K562 (cell line): ENCODE results near the gene SPATS1.
A peak's percentile ranks its signal among the peaks of the same experiment; 100 is the strongest.

Experiments used
- CTCF ChIP-seq, 3 experiments: IDR thresholded peaks in 2 of 3; conservative IDR thresholded peaks in 1 of 3; 2 replicates each; pipeline ENCODE4 v1.5.1; 2011 to 2012; ENCODE audit warnings: low read length in 3 of 3, mild to moderate bottlenecking in 3 of 3, control low read depth in 2 of 3, improper control_type of control experiment in 1 of 3, inconsistent platforms in 1 of 3, low read depth in 1 of 3, mixed read lengths in 1 of 3, moderate library complexity in 1 of 3; ENCODE audit not compliant: insufficient read depth in 2 of 3
- ZNF232 ChIP-seq: sonication (generic); formaldehyde crosslinking; IDR thresholded peaks from 2 replicates; pipeline ENCODE4 v1.8.0; 2022; ENCODE audit warnings: mild to moderate bottlenecking, missing genetic modification reagents

GRCh38 chr6:44298055-44298803, 44.2 kb upstream of the SPATS1 start:
- TF ChIP-seq CTCF (IDR thresholded peaks at IDR 0.05 in 2 of 3, conservative IDR thresholded peaks at IDR 0.05 in 1 of 3; ENCODE audit: insufficient read depth in 2 of 3, low read depth in 1 of 3, low read length in 3 of 3) (0 out of 6 replicates have a peak, but pooled peaks of 1 of the 3 experiments have one; percentile 1), ZNF232 (no peak)
